ENCODE measurements around the gene UGGT1.
"Not testable (repeated sequence)": the region's sequence is repeated elsewhere in the genome, so short reads cannot be mapped to it uniquely, and the experiment has no call there.

The UGGT1 gene

GRCh38 chr2:128178149-128178649, 87.2 kb downstream of the UGGT1 start:
- no peak for DNase-seq

- DNase-seq: no peak
Measured at GRCh38 chr2:128178650-128179460, 87.9 kb downstream of the UGGT1 start.

GRCh38 chr2:128179461-128179755, 88.4 kb downstream of the UGGT1 start:
- no peak for DNase-seq

GRCh38 chr2:128180031-128180430, 89.0 kb downstream of the UGGT1 start:
- no peak for DNase-seq

GRCh38 chr2:128185576-128185975, 94.6 kb downstream of the UGGT1 start:
- DNase-seq: no peak

- no peak for DNase-seq
Measured at GRCh38 chr2:128187032-128187654, 96.1 kb downstream of the UGGT1 start.

GRCh38 chr2:128195435-128195984, 104.5 kb downstream of the UGGT1 start:
- DNase-seq: no peak

- DNase-seq: no peak
Measured at GRCh38 chr2:128196026-128196425, 105.0 kb downstream of the UGGT1 start.

- no peak for DNase-seq
Measured at GRCh38 chr2:128196471-128196931, 105.5 kb downstream of the UGGT1 start.

GRCh38 chr2:128197059-128197458, 106.1 kb downstream of the UGGT1 start:
- DNase-seq: no peak

GRCh38 chr2:128198656-128199055, 107.7 kb downstream of the UGGT1 start:
- DNase-seq: no peak

- no peak for DNase-seq
Measured at GRCh38 chr2:128199141-128199540, 108.1 kb downstream of the UGGT1 start.

- no peak for DNase-seq
Measured at GRCh38 chr2:128202791-128203190, 111.8 kb downstream of the UGGT1 start.

GRCh38 chr2:128206245-128206644, 115.2 kb downstream of the UGGT1 start:
- DNase-seq: no peak

- DNase-seq: no peak
Measured at GRCh38 chr2:128208023-128208422, 117.0 kb downstream of the UGGT1 start.

GRCh38 chr2:128208631-128209324, 117.8 kb downstream of the UGGT1 start:
- DNase-seq: not testable (repeated sequence)

- no peak for DNase-seq
Measured at GRCh38 chr2:128214251-128214650, 123.3 kb downstream of the UGGT1 start.

- DNase-seq: no peak
Measured at GRCh38 chr2:128214866-128215460, 124.0 kb downstream of the UGGT1 start.

GRCh38 chr2:128215897-128216642, 125.1 kb downstream of the UGGT1 start:
- no peak for DNase-seq

- no peak for DNase-seq
Measured at GRCh38 chr2:128217671-128218070, 126.7 kb downstream of the UGGT1 start.

GRCh38 chr2:128219891-128220290, 128.9 kb downstream of the UGGT1 start:
- no peak for DNase-seq

GRCh38 chr2:128227862-128228261, 136.9 kb downstream of the UGGT1 start:
- DNase-seq: no peak
